Trophoblast cell (in vitro differentiated cells and primary cell): Measurements from ENCODE around the gene HNRNPU.

Experiments
- DNase-seq, 2 donors: peaks; one replicate each; pipeline ENCODE4 v3.0.0-alpha.2; 2016
- H2AFZ ChIP-seq: 2 replicates; pipeline ENCODE4 v1.6.1; 2013; ENCODE audit warnings: low read length, moderate library complexity, mild to moderate bottlenecking; ENCODE audit not compliant: insufficient read depth, poor library complexity
- H2AK5ac ChIP-seq: 2 replicates; pipeline ENCODE4 v1.6.1; 2013; ENCODE audit warnings: mild to moderate bottlenecking, low read length
- H2BK120ac ChIP-seq: 2 replicates; pipeline ENCODE4 v1.6.1; 2013; ENCODE audit warnings: low read length, mild to moderate bottlenecking, moderate library complexity; ENCODE audit not compliant: insufficient read depth, poor library complexity
- H2BK12ac ChIP-seq: 2 replicates; pipeline ENCODE4 v1.6.1; 2013; ENCODE audit warnings: mild to moderate bottlenecking, low read length, moderate library complexity
- H2BK5ac ChIP-seq: 2 replicates; pipeline ENCODE4 v1.6.1; 2013; ENCODE audit warnings: low read length, low read depth, moderate library complexity, mild to moderate bottlenecking; ENCODE audit not compliant: poor library complexity
- H3K14ac ChIP-seq: 2 replicates; pipeline ENCODE4 v1.6.1; 2013; ENCODE audit warnings: mild to moderate bottlenecking, low read length
- H3K18ac ChIP-seq: 2 replicates; pipeline ENCODE4 v1.6.1; 2013; ENCODE audit warnings: mild to moderate bottlenecking, low read length
- H3K23ac ChIP-seq: 2 replicates; pipeline ENCODE4 v1.6.1; 2013; ENCODE audit warnings: low read length
- H3K27ac ChIP-seq: 2 replicates; pipeline ENCODE4 v1.5.1; 2013; ENCODE audit warnings: low read depth, mild to moderate bottlenecking, inconsistent platforms, low read length, moderate library complexity
- H3K27me3 ChIP-seq: 2 replicates; pipeline ENCODE4 v1.6.1; 2013; ENCODE audit warnings: inconsistent platforms, mild to moderate bottlenecking, low read length, moderate library complexity; ENCODE audit not compliant: insufficient read depth
- H3K36me3 ChIP-seq, 2 experiments: 1 replicate in 1 of 2; 2 replicates in 1 of 2; pipeline ENCODE4 v1.6.1; 2013; ENCODE audit warnings: low read length in 2 of 2, mild to moderate bottlenecking in 2 of 2, moderate library complexity in 1 of 2; ENCODE audit not compliant: insufficient read depth in 2 of 2, control insufficient read depth in 1 of 2
- H3K4ac ChIP-seq: 2 replicates; pipeline ENCODE4 v1.6.1; 2013; ENCODE audit warnings: low read depth, mild to moderate bottlenecking, low read length, moderate library complexity
- H3K4me1 ChIP-seq, 2 experiments: 1 replicate in 1 of 2; 2 replicates in 1 of 2; pipeline ENCODE4 v1.6.1; 2013; ENCODE audit warnings: low read length in 2 of 2, mild to moderate bottlenecking in 2 of 2, moderate library complexity in 1 of 2; ENCODE audit not compliant: insufficient read depth in 2 of 2, control insufficient read depth in 1 of 2
- H3K4me2 ChIP-seq: 2 replicates; pipeline ENCODE4 v1.6.1; 2013; ENCODE audit warnings: inconsistent platforms, mild to moderate bottlenecking, low read length, moderate library complexity
- H3K4me3 ChIP-seq: 2 replicates; pipeline ENCODE4 v1.5.1; 2013; ENCODE audit warnings: mild to moderate bottlenecking, low read depth, low read length, inconsistent platforms
- H3K79me1 ChIP-seq: one replicate; pipeline ENCODE4 v1.6.1; 2013; ENCODE audit warnings: low read length
- H3K79me2 ChIP-seq: 2 replicates; pipeline ENCODE4 v1.6.1; 2013; ENCODE audit warnings: low read length, mild to moderate bottlenecking; ENCODE audit not compliant: control insufficient read depth, insufficient read depth, poor library complexity
- H3K9ac ChIP-seq: 2 replicates; pipeline ENCODE4 v1.6.1; 2013; ENCODE audit warnings: mild to moderate bottlenecking, low read length
- H3K9me3 ChIP-seq: 2 replicates; pipeline ENCODE4 v1.6.1; 2013; ENCODE audit warnings: low read depth, mild to moderate bottlenecking, control low read depth, inconsistent platforms, low read length; ENCODE audit not compliant: insufficient read depth
- H4K12ac ChIP-seq: 2 replicates; pipeline ENCODE4 v1.6.1; 2013; ENCODE audit warnings: low read depth, mild to moderate bottlenecking, low read length, moderate library complexity
- H4K8ac ChIP-seq: 2 replicates; pipeline ENCODE4 v1.6.1; 2013; ENCODE audit warnings: low read depth, mild to moderate bottlenecking, low read length, moderate library complexity
- H4K91ac ChIP-seq: one replicate; pipeline ENCODE4 v1.6.1; 2013; ENCODE audit warnings: low read depth, mild to moderate bottlenecking, low read length, moderate library complexity
- WGBS: extraction: QIAGEN DNeasy Blood & Tissue Kit; methylation state at CpG from one replicate; pipeline ENCODE4 v1.1.7; 2013; ENCODE audit warnings: missing lambda C conversion rate; ENCODE audit not compliant: insufficient read length, insufficient coverage; ENCODE audit errors: extremely low coverage; 5-methylcytosine and 5-hydroxymethylcytosine counted together

HNRNPU gene

GRCh38 chr1:244804841-244805240, 59.5 kb downstream of the HNRNPU start:
- Histone ChIP-seq H4K12ac (no peak overlapping the region), H2AFZ (no peak overlapping the region), H2BK120ac (no peak overlapping the region), H3K4me1 (no peaks in the 10 kb centered on the region), H2BK12ac (no peak overlapping the region), H3K9me3 (no peaks in the 10 kb centered on the region), H4K8ac (no peak overlapping the region), H2AK5ac (no peak overlapping the region), H3K23ac (no peak overlapping the region), H3K4ac (no peak overlapping the region), H3K18ac (no peak overlapping the region), H2BK5ac (no peak overlapping the region), H3K27me3 (no peaks in the 10 kb centered on the region), H3K4me3 (no peak overlapping the region), H3K79me2 (no peaks in the 10 kb centered on the region), H3K27ac (no peak overlapping the region), H3K4me2 (no peak overlapping the region), H3K14ac (no peak overlapping the region), H3K9ac (no peak overlapping the region), H3K36me3 (no peaks in the 10 kb centered on the region), H3K79me1 (no peaks in the 10 kb centered on the region), H4K91ac (no peak overlapping the region)
- no peak for DNase-seq
- no CpG with 5 or more reads among the region's 8 CpGs for WGBS

GRCh38 chr1:244802556-244803239, 61.6 kb downstream of the HNRNPU start:
- Histone ChIP-seq H2BK12ac (no peak overlapping the region), H3K9me3 (no peaks in the 10 kb centered on the region), H4K12ac (no peak overlapping the region), H4K8ac (no peak overlapping the region), H3K18ac (no peak overlapping the region), H3K79me2 (no peaks in the 10 kb centered on the region), H2BK5ac (no peak overlapping the region), H2AK5ac (no peak overlapping the region), H3K4me3 (no peak overlapping the region), H3K79me1 (no peaks in the 10 kb centered on the region), H2BK120ac (no peak overlapping the region), H3K27me3 (no peaks in the 10 kb centered on the region), H3K27ac (no peak overlapping the region), H2AFZ (no peak overlapping the region), H3K14ac (no peak overlapping the region), H3K4ac (no peak overlapping the region), H4K91ac (no peak overlapping the region), H3K9ac (no peak overlapping the region), H3K4me1 (no peaks in the 10 kb centered on the region), H3K23ac (no peak overlapping the region), H3K4me2 (no peak overlapping the region), H3K36me3 (no peaks in the 10 kb centered on the region)
- no CpG with 5 or more reads among the region's 16 CpGs for WGBS
- DNase-seq: no peak

DNA sequence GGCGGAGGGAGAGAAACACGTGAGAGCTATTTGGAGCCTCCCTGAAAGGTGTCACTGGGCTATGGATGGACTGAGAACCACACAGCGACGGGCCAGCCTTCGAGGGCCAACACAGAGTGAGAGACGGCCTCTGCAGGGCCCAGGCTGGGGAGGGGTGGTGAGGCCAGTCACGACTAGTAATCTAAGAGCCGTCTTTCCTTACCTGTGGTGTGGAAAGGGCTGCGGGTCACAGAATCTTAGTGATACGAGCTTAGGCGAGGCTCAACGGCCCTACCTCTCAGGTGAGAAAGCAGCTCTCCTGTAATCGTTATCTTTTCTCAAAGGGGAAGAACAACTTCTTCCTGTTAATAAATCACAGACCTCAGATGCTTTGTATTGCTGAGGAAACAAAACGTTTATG, 62.3 kb downstream of the HNRNPU start:
- Histone ChIP-seq H3K9ac (no peak overlapping the region), H3K4ac (no peak overlapping the region), H2BK12ac (no peak overlapping the region), H3K9me3 (no peaks in the 10 kb centered on the region), H3K27me3 (no peaks in the 10 kb centered on the region), H3K4me2 (no peak overlapping the region), H3K36me3 (no peaks in the 10 kb centered on the region), H4K91ac (no peak overlapping the region), H2AK5ac (no peak overlapping the region), H2AFZ (no peak overlapping the region), H3K14ac (no peak overlapping the region), H3K4me1 (no peaks in the 10 kb centered on the region), H4K12ac (no peak overlapping the region), H3K18ac (no peak overlapping the region), H2BK5ac (no peak overlapping the region), H3K4me3 (no peak overlapping the region), H3K79me2 (no peaks in the 10 kb centered on the region), H3K79me1 (no peaks in the 10 kb centered on the region), H4K8ac (no peak overlapping the region), H3K23ac (no peak overlapping the region), H2BK120ac (no peak overlapping the region), H3K27ac (no peak overlapping the region)
- WGBS: no CpG with 5 or more reads among the region's 14 CpGs
- no peak for DNase-seq

GRCh38 chr1:244801246-244801645, 63.1 kb downstream of the HNRNPU start:
- Histone ChIP-seq H3K4me3 (no peak overlapping the region), H2AFZ (no peak overlapping the region), H3K27ac (no peak overlapping the region), H3K14ac (no peak overlapping the region), H2BK5ac (no peak overlapping the region), H4K91ac (no peak overlapping the region), H3K4me1 (no peaks in the 10 kb centered on the region), H3K79me2 (no peaks in the 10 kb centered on the region), H3K79me1 (no peaks in the 10 kb centered on the region), H3K9me3 (no peaks in the 10 kb centered on the region), H2AK5ac (no peak overlapping the region), H3K36me3 (no peaks in the 10 kb centered on the region), H3K23ac (no peak overlapping the region), H4K8ac (no peak overlapping the region), H4K12ac (no peak overlapping the region), H2BK120ac (no peak overlapping the region), H3K18ac (no peak overlapping the region), H3K27me3 (no peaks in the 10 kb centered on the region), H3K9ac (no peak overlapping the region), H3K4ac (no peak overlapping the region), H2BK12ac (no peak overlapping the region), H3K4me2 (no peak overlapping the region)
- WGBS: no CpG with 5 or more reads among the region's 14 CpGs
- DNase-seq: peak; percentile 15 to 59
